Measurements from ENCODE around the gene GPN2.
A peak's percentile ranks its signal among the peaks of the same experiment; 100 is the strongest.

The GPN2 gene

GRCh38 chr1:26831546-26832248 is 58.4 kb downstream of the GPN2 start:
- DNase-seq (ENCODE audit: low read depth) = no peak

GRCh38 chr1:26831059-26831458 is 59.0 kb downstream of the GPN2 start:
- no peak for DNase-seq (ENCODE audit: low read depth)

GRCh38 chr1:26829184-26829911 is 60.7 kb downstream of the GPN2 start:
- DNase-seq (ENCODE audit: low read depth) = no peak

- DNase-seq (ENCODE audit: low read depth) = no peak
Observed at GRCh38 chr1:26828411-26828991, 61.6 kb downstream of the GPN2 start.

GRCh38 chr1:26827663-26828062 is 62.4 kb downstream of the GPN2 start:
- DNase-seq (ENCODE audit: low read depth) = no peak

- no peak for DNase-seq (ENCODE audit: low read depth)
Observed at GRCh38 chr1:26827106-26827604, 62.9 kb downstream of the GPN2 start.

- peak; percentile 52 for DNase-seq (ENCODE audit: low read depth)
Observed at GRCh38 chr1:26826261-26827105, 63.6 kb downstream of the GPN2 start, which contains the start of gene ZDHHC18. Gene ZDHHC18, plus strand, starts transcription at chr1:26826688. Its CDS starts 117 bp downstream, at chr1:26826805.
